ENCODE measurements around the gene VTI1A.

DNA sequence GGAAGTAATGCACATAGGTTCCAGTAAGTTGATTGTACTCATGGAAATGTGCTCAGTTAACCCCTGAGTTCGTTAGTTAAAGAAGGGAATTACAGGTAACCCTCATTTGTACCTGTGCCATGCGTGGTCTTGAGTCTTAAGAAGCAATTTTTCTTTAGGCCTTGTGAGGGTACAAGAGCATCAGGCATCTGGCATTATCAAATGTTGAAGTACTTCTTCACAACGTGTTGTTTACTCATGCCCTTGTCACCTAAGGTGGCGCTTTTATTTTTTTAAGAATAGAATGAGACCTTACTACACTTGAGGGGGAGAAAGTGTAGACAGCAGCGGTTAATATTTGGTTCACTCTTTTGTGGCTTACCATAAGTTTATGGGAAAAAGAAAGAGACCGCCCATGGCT lies 167.1 kb downstream of the VTI1A start:
- no peak for TF ChIP-seq EZH2 (IDR thresholded peaks at IDR 0.05; ENCODE audit: insufficient read depth, low read length)
- TF ChIP-seq, protein P1, sequence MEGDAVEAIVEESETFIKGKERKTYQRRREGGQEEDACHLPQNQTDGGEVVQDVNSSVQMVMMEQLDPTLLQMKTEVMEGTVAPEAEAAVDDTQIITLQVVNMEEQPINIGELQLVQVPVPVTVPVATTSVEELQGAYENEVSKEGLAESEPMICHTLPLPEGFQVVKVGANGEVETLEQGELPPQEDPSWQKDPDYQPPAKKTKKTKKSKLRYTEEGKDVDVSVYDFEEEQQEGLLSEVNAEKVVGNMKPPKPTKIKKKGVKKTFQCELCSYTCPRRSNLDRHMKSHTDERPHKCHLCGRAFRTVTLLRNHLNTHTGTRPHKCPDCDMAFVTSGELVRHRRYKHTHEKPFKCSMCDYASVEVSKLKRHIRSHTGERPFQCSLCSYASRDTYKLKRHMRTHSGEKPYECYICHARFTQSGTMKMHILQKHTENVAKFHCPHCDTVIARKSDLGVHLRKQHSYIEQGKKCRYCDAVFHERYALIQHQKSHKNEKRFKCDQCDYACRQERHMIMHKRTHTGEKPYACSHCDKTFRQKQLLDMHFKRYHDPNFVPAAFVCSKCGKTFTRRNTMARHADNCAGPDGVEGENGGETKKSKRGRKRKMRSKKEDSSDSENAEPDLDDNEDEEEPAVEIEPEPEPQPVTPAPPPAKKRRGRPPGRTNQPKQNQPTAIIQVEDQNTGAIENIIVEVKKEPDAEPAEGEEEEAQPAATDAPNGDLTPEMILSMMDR (IDR thresholded peaks at IDR 0.05; ENCODE audit: insufficient read depth, low read depth, low read length), result no peak

All from astrocyte (in vitro differentiated cells and primary cell).